Ovary (tissue), 9 donors: Measurements from ENCODE around the gene LOXHD1. TPM values are rescaled to one million over a fixed set of nuclear protein-coding genes. Genes with fewer than 3 reads are reported as not detected.

Experiments
- DNase-seq, 5 donors: peaks; one replicate each; pipeline ENCODE4 v3.0.0-alpha.2; 2019 to 2020
- H3K27ac ChIP-seq, 2 donors: fragments of 200-600 bp; one replicate each; pipeline versions ENCODE4 v1.5.1 to v1.8.0; 2019 to 2022
- H3K27me3 ChIP-seq: fragments of 200-600 bp; one replicate; pipeline ENCODE4 v1.8.0; 2022
- H3K36me3 ChIP-seq: fragments of 200-600 bp; sonication (generic); one replicate; pipeline ENCODE4 v1.5.1; 2019
- H3K4me1 ChIP-seq: one replicate; pipeline ENCODE4 v1.8.1; 2013; ENCODE audit warnings: mild to moderate bottlenecking, moderate library complexity; ENCODE audit not compliant: insufficient read depth
- H3K4me3 ChIP-seq: fragments of 200-600 bp; sonication (generic); one replicate; pipeline ENCODE4 v1.5.1; 2017
- H3K9me3 ChIP-seq, 2 donors: fragments of 200-600 bp in 1 of 2; sonication (generic) in 1 of 2; one replicate each; pipeline versions ENCODE4 v1.5.1 to v1.8.1; 2013 to 2019; ENCODE audit warnings: mild to moderate bottlenecking in 1 of 2, moderate library complexity in 1 of 2
- CTCF ChIP-seq, 3 donors: fragments of 450-650 bp in 2 of 3; fragments of 200-600 bp in 1 of 3; IDR thresholded peaks; one replicate each; pipeline versions ENCODE4 v1.5.1 to v1.8.0; 2016 to 2022; ENCODE audit warnings: antibody characterized with exemption in 3 of 3, mild to moderate bottlenecking in 1 of 3
- EP300 ChIP-seq: sonication (generic); formaldehyde crosslinking; IDR thresholded peaks from one replicate; pipeline ENCODE4 v1.6.1; 2017; ENCODE audit warnings: antibody characterized with exemption
- POLR2A ChIP-seq: fragments of 450-650 bp; IDR thresholded peaks from one replicate; pipeline ENCODE4 v1.6.1; 2017; ENCODE audit warnings: antibody characterized with exemption, mild to moderate bottlenecking, moderate library complexity
- WGBS, 3 donors: extraction: QIAGEN DNeasy Blood & Tissue Kit in 1 of 3; methylation state at CpG; one replicate each; pipeline versions ENCODE4 v1.1.5 to v1.1.7; 2013 to 2017; 5-methylcytosine and 5-hydroxymethylcytosine counted together
- intact Hi-C, 4 donors: fragments of 100-400 bp; cut with DNase I; formaldehyde crosslinking; loops; one replicate each; pipeline versions ENCODE4 v1.11.0 to v1.15.1; 2022 to 2023
- polyA plus RNA-seq, 2 donors: library from polyadenylated mRNA; stranded (reverse); fragments of 200-250 nt in 1 of 2; fragments of 350-450 nt in 1 of 2; fragmentation: Illumina TruSeq in 1 of 2; extraction: RNeasy Lipid Tissue Mini Kit (QIAGEN cat#74804) in 1 of 2; gene quantifications; one replicate each; pipeline ENCODE4 v1.2.3, GENCODE V29; 2013 to 2014
- total RNA-seq, 7 donors: library from RNA; depleted of rRNA in 2 of 7; stranded (reverse); fragments of >200 nt in 2 of 7; fragmentation: NEBNext Ultra II Directional in 3 of 7; extraction: Animal tissue kit (Norgen Biotek cat#: 25700) in 3 of 7; gene quantifications; one replicate each; pipeline versions ENCODE4 v1.1.0 to v1.2.4, GENCODE V29; 2016 to 2023
- donor health status: DM: no; HTN: no; CAD: no; lungs with moderate emphysema.
- donor health status: DM: no; HTN: no; CAD: no.
- donor health status: Bipolar disorder and iron deficiency.
- donor health status: DM: yes; HTN: yes; CAD: no.
- donor health status: DM: no; HTN: no; CAD: no.
- donor health status: DM: yes; HTN: yes; CAD: no.

The LOXHD1 gene
- total and polyA plus RNA-seq, 9 donors = 0.13 to 1.2 (median 0.31) TPM; not detected in 3

GRCh38 chr18:46565256-46565655, 91.8 kb downstream of the LOXHD1 start:
- no peak overlapping the region for H3K27ac ChIP-seq
- H3K36me3 ChIP-seq = no peaks in the 10 kb centered on the region
- no peak for TF ChIP-seq POLR2A
- WGBS, 3 donors = 74 to 83% (median 78%) methylated on average over 5 of the region's 5 CpGs
- H3K4me1 ChIP-seq = no peaks in the 10 kb centered on the region
- intact Hi-C loops = no loop called here
- H3K4me3 ChIP-seq = no peak overlapping the region
- no peak for DNase-seq
- no peaks in the 10 kb centered on the region for H3K27me3 ChIP-seq
- H3K9me3 ChIP-seq = no peaks in the 10 kb centered on the region

- Histone ChIP-seq H3K27me3 (no peaks in the 10 kb centered on the region), H3K27ac (no peak overlapping the region), H3K9me3 (no peaks in the 10 kb centered on the region), H3K4me3 (no peak overlapping the region), H3K4me1 (no peaks in the 10 kb centered on the region), H3K36me3 (no peaks in the 10 kb centered on the region)
- 41 to 49% (median 46%) methylated on average over 4 of the region's 4 CpGs for WGBS, 3 donors
- no peak for TF ChIP-seq POLR2A
- TF ChIP-seq CTCF (IDR thresholded peaks at IDR 0.05) = no peak
- no peak for TF ChIP-seq EP300
- intact Hi-C loops = no loop called here
- no peak for DNase-seq
These were observed 93.7 kb downstream of the LOXHD1 start for GRCh38 chr18:46563317-46563716.

GRCh38 chr18:46562674-46563192, 94.3 kb downstream of the LOXHD1 start:
- H3K27me3 ChIP-seq = no peaks in the 10 kb centered on the region
- no peak overlapping the region for H3K4me3 ChIP-seq
- no peaks in the 10 kb centered on the region for H3K4me1 ChIP-seq
- H3K27ac ChIP-seq = no peak overlapping the region
- no peak for DNase-seq
- 63 to 69% (median 66%) methylated on average over 12 of the region's 12 CpGs for WGBS, 3 donors
- intact Hi-C loops = no loop called here
- no peaks in the 10 kb centered on the region for H3K9me3 ChIP-seq
- no peaks in the 10 kb centered on the region for H3K36me3 ChIP-seq
- no peak for TF ChIP-seq CTCF (IDR thresholded peaks at IDR 0.05)
- TF ChIP-seq POLR2A = no peak

GRCh38 chr18:46560671-46561045, 96.4 kb downstream of the LOXHD1 start:
- no peaks in the 10 kb centered on the region for H3K9me3 ChIP-seq
- H3K4me1 ChIP-seq = no peaks in the 10 kb centered on the region
- WGBS, 3 donors = 95 to 97% (median 96%) methylated on average over 11 of the region's 11 CpGs
- H3K27me3 ChIP-seq = no peaks in the 10 kb centered on the region
- DNase-seq = no peak
- intact Hi-C loops = no loop called here
- H3K27ac ChIP-seq = no peak overlapping the region
- no peaks in the 10 kb centered on the region for H3K36me3 ChIP-seq
- no peak for TF ChIP-seq EP300
- TF ChIP-seq CTCF (IDR thresholded peaks at IDR 0.05) = no peak
- no peak for TF ChIP-seq POLR2A
- no peak overlapping the region for H3K4me3 ChIP-seq

GRCh38 chr18:46559946-46560670, 96.9 kb downstream of the LOXHD1 start:
- Histone ChIP-seq H3K4me1 (no peaks in the 10 kb centered on the region), H3K9me3 (no peaks in the 10 kb centered on the region), H3K4me3 (no peak overlapping the region), H3K27ac (no peak overlapping the region), H3K36me3 (no peaks in the 10 kb centered on the region), H3K27me3 (no peaks in the 10 kb centered on the region)
- no peak for TF ChIP-seq CTCF (IDR thresholded peaks at IDR 0.05)
- TF ChIP-seq POLR2A = no peak
- no peak for TF ChIP-seq EP300
- intact Hi-C loops = no loop called here
- 82 to 87% (median 86%) methylated on average over 36 to 37 of the region's 37 CpGs for WGBS, 3 donors
- no peak for DNase-seq
